ENCODE measurements around the gene OVOL3. TPM values are rescaled to one million over a fixed set of nuclear protein-coding genes. Genes with fewer than 3 reads are reported as not detected.

The OVOL3 gene
- total and polyA plus RNA-seq, 7 donors: 0.13 TPM; not detected in 6

DNA sequence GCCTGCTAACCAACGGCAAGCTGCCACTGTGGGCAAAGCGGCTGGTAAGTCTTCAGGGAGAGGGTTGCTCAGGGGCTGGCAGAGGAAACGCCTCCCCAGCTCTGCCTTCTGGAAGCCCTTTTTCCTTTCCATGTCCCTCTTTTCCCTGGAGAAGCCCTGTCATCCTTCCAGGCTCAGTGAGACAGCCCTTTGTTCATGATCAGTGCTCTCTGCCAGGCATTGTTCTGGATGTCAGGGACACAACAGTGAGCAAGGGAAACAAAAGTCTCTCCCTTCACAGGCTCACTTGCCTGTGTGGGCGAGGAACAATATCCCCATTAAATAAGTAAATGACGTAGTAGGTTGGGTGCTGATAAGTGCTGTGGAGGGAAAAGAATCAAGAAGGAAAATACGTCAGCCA lies 13.9 kb upstream of the OVOL3 start:
- Histone ChIP-seq H3K4me1 (peaks cover 17% of the 10 kb centered on the region), H3K9me3 (no peaks in the 10 kb centered on the region), H3K27ac (no peak overlapping the region), H3K27me3 (ENCODE audit: insufficient read depth in 3 of 3, low read length in 2 of 3) (no peaks in the 10 kb centered on the region), H3K36me3 (ENCODE audit: insufficient read depth in 1 of 2, low read depth in 1 of 2) (no peaks in the 10 kb centered on the region), H3K4me3 (no peak overlapping the region)
- DNase-seq: no peak
- TF ChIP-seq, protein P1, sequence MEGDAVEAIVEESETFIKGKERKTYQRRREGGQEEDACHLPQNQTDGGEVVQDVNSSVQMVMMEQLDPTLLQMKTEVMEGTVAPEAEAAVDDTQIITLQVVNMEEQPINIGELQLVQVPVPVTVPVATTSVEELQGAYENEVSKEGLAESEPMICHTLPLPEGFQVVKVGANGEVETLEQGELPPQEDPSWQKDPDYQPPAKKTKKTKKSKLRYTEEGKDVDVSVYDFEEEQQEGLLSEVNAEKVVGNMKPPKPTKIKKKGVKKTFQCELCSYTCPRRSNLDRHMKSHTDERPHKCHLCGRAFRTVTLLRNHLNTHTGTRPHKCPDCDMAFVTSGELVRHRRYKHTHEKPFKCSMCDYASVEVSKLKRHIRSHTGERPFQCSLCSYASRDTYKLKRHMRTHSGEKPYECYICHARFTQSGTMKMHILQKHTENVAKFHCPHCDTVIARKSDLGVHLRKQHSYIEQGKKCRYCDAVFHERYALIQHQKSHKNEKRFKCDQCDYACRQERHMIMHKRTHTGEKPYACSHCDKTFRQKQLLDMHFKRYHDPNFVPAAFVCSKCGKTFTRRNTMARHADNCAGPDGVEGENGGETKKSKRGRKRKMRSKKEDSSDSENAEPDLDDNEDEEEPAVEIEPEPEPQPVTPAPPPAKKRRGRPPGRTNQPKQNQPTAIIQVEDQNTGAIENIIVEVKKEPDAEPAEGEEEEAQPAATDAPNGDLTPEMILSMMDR (IDR thresholded peaks at IDR 0.05): no peak
- no peak for ATAC-seq
- WGBS, 3 donors: 81% methylated on average over 6 of the region's 6 CpGs
- intact Hi-C loops (cut with DNase I): no loop called here

DNA sequence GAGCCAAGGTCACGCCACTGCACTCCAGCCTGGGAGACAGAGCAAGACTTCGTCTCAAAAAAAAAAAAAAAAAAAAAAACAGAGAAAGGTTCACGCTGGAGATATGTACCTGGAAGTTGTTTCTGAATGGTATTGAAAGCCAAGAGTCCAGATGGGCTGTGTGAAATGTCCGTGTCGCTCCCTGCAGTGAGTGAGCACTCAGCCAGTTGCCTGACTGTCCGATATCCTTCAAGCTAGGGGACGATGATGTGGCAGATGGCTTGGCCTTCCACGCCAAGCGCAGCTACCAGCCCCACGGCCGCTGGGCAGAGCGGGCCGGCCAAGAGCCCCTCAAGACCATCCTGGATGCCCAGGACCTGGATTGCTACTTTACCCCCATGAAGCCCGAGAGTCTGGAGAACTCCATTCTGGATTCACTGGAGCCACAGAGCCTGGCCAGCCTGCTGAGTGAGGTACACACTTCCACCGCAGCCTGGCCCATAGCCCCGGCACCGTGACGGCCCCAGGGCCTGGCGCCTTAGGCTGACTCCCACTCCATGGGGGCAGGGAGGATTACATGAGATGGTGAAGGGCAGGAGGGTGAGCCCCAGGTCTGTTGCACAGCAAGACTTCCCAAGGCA lies 11.7 kb upstream of the OVOL3 start:
- DNase-seq (no peak), ATAC-seq (no peak)
- H3K27me3 ChIP-seq (ENCODE audit: insufficient read depth in 3 of 3, low read length in 2 of 3): no peaks in the 10 kb centered on the region
- intact Hi-C loops (cut with DNase I): no loop called here
- H3K4me1 ChIP-seq: peaks cover 17% of the 10 kb centered on the region
- no peak overlapping the region for H3K27ac ChIP-seq
- no peak overlapping the region for H3K4me3 ChIP-seq
- no peaks in the 10 kb centered on the region for H3K9me3 ChIP-seq
- TF ChIP-seq, protein P1 (IDR thresholded peaks at IDR 0.05): no peak
- WGBS, 3 donors: 75 to 86% (median 80%) methylated on average over 18 to 19 of the region's 19 CpGs
- no peaks in the 10 kb centered on the region for H3K36me3 ChIP-seq (ENCODE audit: insufficient read depth in 1 of 2, low read depth in 1 of 2)

DNA sequence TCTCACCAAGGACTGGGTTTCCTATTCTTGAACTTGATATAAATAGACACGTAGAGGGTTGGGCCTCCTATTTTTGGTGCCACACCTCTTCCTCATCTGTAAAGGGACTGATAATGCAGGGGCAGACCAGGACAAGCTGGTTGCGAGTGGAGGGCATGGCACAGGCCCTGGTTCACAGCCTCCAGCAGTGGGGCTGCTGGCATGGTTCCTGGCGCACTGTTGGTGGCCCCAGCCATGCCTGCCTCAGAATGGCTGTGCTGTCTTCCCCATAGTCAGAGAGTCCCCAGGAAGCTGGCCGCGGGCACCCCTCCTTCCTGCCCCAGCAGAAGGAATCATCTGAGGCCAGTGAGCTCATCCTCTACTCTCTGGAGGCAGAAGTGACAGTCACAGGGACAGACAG lies 10.5 kb upstream of the OVOL3 start:
- no peaks in the 10 kb centered on the region for H3K9me3 ChIP-seq
- 23 to 56% (median 32%) methylated on average over 5 of the region's 5 CpGs for WGBS, 3 donors
- DNase-seq (peak in 1 of 2 donors; percentile 72), ATAC-seq (peak; percentile 23 to 87 (median 71))
- no peaks in the 10 kb centered on the region for H3K27me3 ChIP-seq (ENCODE audit: insufficient read depth in 3 of 3, low read length in 2 of 3)
- H3K36me3 ChIP-seq (ENCODE audit: insufficient read depth in 1 of 2, low read depth in 1 of 2): peaks cover 0 to 4% of the 10 kb centered on the region in 2 donors
- TF ChIP-seq, protein P1 (IDR thresholded peaks at IDR 0.05): no peak
- intact Hi-C loops (cut with DNase I): loop anchor here in 1 of 2 donors (5.0 kb wide), 1 partner anchor 38 kb away; no protein-coding TSS in a partner anchor
- H3K27ac ChIP-seq: peak overlapping the region; percentile 41
- H3K4me1 ChIP-seq: peaks cover 17% of the 10 kb centered on the region
- peak overlapping the region; percentile 39 for H3K4me3 ChIP-seq

DNA sequence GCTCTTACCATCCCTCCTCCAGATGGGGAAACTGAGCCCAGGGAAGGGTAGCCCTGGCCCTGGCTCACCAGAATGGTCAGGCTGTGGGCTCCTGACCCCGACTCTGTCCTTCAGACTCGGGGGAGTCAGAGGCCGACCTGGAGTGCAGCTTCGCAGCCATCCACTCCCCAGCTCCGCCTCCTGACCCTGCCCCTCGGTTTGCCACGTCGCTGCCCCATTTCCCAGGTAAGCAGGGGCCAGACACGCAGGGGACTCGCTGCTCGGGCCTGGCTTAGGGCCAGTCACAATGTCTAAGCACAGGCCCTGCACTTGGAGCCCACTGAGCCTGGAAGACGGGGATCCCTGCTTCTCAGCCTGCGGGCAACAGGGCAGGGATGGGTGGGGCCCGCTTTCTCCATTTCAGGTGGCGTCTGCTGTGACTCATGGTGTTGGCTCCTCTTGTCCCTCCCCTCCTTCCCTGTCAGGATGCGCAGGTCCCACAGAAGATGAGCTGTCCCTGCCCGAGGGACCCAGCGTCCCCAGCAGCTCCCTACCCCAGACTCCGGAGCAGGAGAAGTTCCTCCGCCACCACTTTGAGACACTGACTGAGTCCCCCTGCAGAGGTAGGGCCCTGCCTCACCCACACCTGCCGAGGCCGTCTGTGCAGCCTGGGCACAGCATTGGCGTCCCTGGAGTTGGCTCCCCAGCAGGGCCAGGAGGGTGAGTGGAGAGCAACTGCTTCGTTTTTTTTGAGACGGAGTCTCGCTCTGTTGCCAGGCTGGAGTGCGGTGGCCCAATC lies 9.2 kb upstream of the OVOL3 start:
- Histone ChIP-seq H3K4me3 (no peak overlapping the region), H3K27ac (peak overlapping the region; percentile 41), H3K36me3 (ENCODE audit: insufficient read depth in 1 of 2, low read depth in 1 of 2) (peaks cover 0 to 7% of the 10 kb centered on the region in 2 donors), H3K4me1 (peaks cover 17% of the 10 kb centered on the region), H3K27me3 (ENCODE audit: insufficient read depth in 3 of 3, low read length in 2 of 3) (no peaks in the 10 kb centered on the region), H3K9me3 (no peaks in the 10 kb centered on the region)
- WGBS, 3 donors: 60 to 83% (median 61%) methylated on average over 26 to 27 of the region's 27 CpGs
- intact Hi-C loops (cut with DNase I): loop anchor here in 1 of 2 donors (5.0 kb wide), 1 partner anchor 39 kb away; no protein-coding TSS in a partner anchor
- DNase-seq (no peak), ATAC-seq (peak in 2 of 4 donors; percentile 43 to 49)
- TF ChIP-seq, protein P1 (IDR thresholded peaks at IDR 0.05): no peak

All from psoas muscle (tissue), 8 donors.